Fibroblast of skin of left biceps (primary cell): ENCODE data around the gene GRK7.

Source experiments
- DNase-seq, 2 experiments: peaks; one replicate each; pipeline ENCODE4 v3.0.0-alpha.2; 2013; ENCODE audit warnings: low read depth in 2 of 2

The GRK7 gene, protein sequence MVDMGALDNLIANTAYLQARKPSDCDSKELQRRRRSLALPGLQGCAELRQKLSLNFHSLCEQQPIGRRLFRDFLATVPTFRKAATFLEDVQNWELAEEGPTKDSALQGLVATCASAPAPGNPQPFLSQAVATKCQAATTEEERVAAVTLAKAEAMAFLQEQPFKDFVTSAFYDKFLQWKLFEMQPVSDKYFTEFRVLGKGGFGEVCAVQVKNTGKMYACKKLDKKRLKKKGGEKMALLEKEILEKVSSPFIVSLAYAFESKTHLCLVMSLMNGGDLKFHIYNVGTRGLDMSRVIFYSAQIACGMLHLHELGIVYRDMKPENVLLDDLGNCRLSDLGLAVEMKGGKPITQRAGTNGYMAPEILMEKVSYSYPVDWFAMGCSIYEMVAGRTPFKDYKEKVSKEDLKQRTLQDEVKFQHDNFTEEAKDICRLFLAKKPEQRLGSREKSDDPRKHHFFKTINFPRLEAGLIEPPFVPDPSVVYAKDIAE (N-terminal part only)

GRCh38 chr3:141763088-141763750 is at the start of gene GRK7:
GRK7 (plus strand) TSS chr3:141763408; CDS start chr3:141778285, 14,877 bp downstream.
- no peak for DNase-seq

DNA sequence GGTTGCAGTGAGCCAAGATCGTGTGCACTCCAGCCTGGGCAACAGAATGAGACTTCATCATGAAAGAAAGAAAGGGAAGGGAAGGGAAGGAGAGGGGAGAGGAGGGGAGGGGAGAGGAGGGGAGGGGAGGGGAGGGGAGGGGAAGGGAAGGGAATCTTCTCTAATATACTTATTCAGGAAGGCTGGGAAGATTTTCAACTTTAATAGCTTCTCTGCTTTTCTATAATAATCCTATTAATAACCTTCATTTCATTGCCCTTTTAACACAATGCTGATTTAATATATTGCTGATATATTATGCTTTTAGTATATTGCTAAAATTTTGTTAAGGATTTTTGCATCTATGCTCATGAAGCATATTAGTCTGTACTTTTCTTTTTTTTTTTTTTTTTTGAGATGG is 48.5 kb upstream of the GRK7 start:
- DNase-seq = no peak

DNA sequence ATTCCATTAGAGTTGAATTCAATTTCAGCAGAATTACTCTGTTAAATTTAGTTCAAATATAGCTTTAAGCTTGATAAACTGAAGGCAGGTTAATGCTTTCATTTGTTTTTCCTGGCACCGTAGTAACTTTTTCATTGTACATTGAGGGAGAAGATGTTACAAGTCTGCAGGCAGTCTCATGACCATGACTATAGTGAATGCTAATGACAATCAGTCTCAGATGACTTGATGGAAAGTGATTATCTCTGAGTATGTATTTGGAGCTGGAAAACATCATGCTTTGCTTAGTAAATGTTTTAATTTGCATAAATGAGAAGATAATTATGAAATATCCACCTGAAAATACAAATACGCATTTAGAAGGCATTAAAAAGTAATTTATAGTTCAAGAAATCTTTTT is 41.1 kb upstream of the GRK7 start:
- no peak for DNase-seq

DNA sequence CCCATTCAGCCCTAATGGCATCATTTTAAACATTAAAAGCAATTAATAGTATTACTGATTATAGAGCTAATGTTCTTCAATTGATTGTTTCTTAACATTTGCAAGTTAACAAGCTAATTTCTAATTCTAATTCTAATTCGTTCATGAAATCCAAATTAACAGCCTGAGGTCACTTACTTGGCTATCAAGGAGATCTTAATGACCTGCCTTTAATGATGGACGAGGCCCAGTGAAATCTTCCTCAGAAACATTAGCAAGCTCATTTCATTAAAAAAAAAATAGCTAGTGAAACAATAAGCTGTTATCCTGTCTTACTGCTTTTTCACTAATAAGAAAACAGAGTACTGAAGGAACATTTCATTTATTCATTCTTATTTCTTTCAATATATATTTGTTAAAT is 40.6 kb upstream of the GRK7 start:
- DNase-seq = no peak

DNA sequence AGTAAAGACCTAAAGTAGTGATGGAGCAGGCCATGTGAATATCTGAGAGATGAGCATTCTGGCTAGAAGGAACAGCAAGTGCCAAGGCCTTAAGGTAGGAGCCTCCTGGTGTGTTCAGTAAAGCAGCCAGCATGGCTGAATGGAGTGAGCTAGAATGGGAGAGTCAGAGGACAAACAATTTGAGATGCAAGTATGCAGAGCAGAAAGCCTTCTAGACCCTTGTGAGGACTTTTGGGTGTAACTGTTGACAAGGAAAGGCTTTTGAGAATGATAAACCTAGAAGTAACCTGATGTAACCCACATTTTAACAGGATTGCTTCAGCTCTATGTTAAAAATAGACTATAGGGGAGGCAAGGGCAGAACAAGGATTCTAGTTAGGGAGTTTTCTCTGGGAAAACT is 40.0 kb upstream of the GRK7 start:
- DNase-seq = no peak

DNA sequence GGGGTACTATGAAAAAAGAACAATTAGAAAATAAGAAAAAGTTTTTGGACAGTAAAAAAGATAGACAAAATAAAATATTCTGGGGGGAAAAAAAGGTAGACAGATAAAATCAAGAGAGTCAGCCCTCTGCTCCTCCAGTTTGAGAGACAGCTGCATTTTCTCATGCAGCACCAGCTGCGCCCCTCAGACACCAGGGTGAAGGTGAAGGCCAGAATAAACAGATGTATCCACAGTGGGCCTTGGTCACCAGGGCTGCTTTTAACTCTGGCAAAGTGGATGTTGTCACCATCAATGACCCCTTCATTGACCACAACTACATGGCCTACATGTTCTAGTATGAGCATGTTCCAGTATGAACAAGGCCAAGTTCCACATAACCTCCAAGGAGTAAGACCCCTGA is 39.0 kb upstream of the GRK7 start:
- DNase-seq = no peak

- DNase-seq = no peak
Measured at GRCh38 chr3:141725036-141725435, 38.2 kb upstream of the GRK7 start.

DNA sequence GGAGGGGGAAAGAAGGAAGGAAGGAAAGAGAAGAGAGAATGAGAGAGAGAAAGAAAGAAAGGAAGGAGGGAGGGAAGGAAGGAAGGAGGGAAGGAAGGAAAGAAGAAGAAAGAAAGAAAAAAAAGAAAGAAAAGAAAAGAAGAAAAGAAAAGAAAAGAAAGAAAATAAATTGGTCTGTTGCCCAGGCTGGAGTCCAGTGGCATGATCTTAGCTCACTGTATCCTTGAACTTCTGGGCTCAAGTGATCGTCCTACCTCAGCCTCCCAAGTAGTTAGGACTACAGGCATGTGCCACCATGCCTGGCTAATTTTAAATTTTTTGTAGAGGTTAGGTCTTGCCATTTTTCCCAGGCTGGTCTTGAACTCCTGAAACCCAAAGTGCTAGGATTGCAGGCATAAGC is 36.7 kb upstream of the GRK7 start:
- DNase-seq = no peak

- no peak for DNase-seq
Measured at GRCh38 chr3:141728355-141728892, 34.8 kb upstream of the GRK7 start.

- DNase-seq = no peak
Measured at GRCh38 chr3:141729240-141729639, 34.0 kb upstream of the GRK7 start.

GRCh38 chr3:141735176-141735575 is 28.0 kb upstream of the GRK7 start:
- no peak for DNase-seq

GRCh38 chr3:141735770-141736465 is 27.3 kb upstream of the GRK7 start:
- no peak for DNase-seq

DNA sequence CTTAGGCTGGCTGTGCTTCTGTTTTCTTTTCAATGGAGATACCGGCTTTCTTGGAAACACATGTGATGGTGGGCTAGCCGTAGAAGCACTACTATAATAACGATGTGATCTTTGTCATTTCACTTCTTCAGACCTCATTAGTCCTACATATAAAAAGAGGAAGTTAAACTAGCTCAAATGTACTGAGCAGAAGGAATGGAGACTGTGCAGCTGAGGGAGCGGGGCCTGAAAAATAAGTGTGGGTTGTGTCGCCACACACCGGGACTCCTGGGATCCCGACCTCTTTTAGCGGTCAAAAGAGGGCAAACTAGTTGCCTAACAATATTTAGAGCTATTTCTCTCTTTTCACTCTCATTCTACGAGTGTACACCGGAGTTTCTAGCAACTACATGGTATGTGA is 26.1 kb upstream of the GRK7 start:
- no peak for DNase-seq

GRCh38 chr3:141737678-141738021 is 25.6 kb upstream of the GRK7 start:
- DNase-seq = no peak

- peak; percentile 90 to 91 for DNase-seq
Measured at GRCh38 chr3:141738022-141738890, 25.0 kb upstream of the GRK7 start, which contains the start of gene RNF7. RNF7 (plus strand) TSS chr3:141738298; CDS start chr3:141738342, 44 bp downstream.

DNA sequence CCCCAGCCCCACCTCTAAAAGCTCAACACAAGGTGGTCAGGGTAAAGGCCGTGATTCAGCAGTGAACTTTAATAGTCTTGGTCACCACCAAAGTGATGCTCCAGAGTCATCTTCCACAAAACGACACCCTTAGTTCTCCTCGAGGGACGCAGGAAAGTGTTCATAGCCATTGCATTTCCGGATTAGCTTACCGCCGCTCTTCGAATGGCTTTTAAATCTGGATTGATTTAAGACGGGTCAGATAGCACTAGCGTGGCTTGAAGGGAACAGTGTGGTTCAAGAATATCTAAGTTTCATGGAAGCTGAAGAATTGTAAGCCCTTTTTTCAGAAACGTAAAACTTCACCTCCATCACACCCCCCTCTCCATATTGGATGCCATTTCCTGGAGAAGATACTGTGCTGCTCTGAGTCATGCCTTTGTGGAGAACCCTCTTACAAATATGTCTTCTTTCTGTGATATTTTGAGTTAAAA is 24.3 kb upstream of the GRK7 start:
- DNase-seq = peak in 1 of 2 experiments; percentile 11

DNA sequence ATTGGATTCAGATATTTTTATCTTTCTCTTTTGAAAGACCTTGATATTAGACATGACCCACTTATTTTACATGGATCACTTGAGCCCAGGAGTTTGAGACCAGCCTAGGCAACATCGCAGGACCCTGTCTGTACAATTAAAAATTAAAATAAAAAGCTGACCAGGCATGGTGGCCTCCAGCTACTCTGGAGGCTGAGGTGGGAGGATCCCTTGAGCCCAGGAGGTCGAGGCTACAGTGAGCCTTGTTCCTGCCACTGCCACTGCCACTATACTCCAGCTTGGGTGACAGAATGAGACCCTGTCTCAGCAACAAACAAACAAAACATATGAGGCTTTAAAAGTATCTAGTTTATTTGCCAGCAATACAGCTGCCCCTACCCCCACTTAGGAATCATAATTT is 23.5 kb upstream of the GRK7 start:
- DNase-seq = no peak

GRCh38 chr3:141740349-141740748 is 22.9 kb upstream of the GRK7 start:
- DNase-seq = no peak

DNA sequence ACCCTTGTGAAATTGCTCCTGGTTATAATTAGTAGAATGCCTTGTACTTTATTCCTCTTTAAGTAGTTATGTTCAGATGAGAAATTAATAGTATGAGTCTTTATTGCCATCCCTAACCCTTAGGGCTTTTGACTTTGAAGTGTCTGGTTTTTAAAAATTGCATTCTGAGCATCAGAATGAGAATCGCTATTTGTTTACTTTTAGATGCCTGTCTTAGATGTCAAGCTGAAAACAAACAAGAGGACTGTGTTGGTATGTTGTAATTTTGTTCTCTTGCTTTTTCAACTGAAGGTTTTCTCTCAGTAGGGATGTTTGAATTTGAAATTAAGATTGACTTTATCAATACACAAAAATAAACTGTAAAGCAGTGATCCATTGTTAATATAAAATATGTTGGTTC is 19.9 kb upstream of the GRK7 start:
- DNase-seq = no peak

DNA sequence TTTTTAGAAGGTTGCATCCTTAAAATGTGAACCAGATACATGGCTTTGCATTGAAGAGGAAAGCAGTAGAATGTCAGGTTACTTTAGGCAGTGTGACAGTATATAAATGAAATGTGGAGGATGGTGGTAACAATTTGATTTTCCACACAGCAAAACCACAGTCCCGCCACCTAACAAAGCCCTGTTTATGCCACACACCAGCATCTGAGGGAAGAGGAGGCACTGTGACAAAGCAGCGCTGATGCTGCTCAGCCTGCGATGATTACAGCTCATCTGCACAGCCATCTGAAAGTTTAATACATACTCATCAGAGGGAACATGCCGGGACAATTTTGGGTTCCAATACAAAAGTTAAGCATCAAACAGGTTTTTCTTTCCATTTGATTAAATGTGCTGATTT is 16.2 kb upstream of the GRK7 start:
- DNase-seq = no peak

- no peak for DNase-seq
Measured at GRCh38 chr3:141753399-141753798, 9.8 kb upstream of the GRK7 start.
